ENCODE measurements around the gene SGO2. TPM values are rescaled to one million over a fixed set of nuclear protein-coding genes. Genes with fewer than 3 reads are reported as not detected.
"Not testable (repeated sequence)": the region's sequence is repeated elsewhere in the genome, so short reads cannot be mapped to it uniquely, and the experiment has no call there.

The SGO2 gene
- total RNA-seq, 1 experiment from 2014 or later: 20.1 TPM

- Mint-ChIP-seq H3K4me3 (ENCODE audit: unreplicated experiment) (no peak overlapping the region), H3K36me3 (ENCODE audit: insufficient read depth, unreplicated experiment) (no peaks in the 10 kb centered on the region), H3K27me3 (ENCODE audit: insufficient read depth, unreplicated experiment) (no peaks in the 10 kb centered on the region), H3K9me3 (ENCODE audit: unreplicated experiment) (no peaks in the 10 kb centered on the region), H3K27ac (ENCODE audit: unreplicated experiment) (no peak overlapping the region), H3K4me1 (ENCODE audit: low read depth, unreplicated experiment) (no peaks in the 10 kb centered on the region)
- no peak for TF ChIP-seq CTCF (IDR thresholded peaks at IDR 0.05; ENCODE audit: insufficient read depth in 1 of 2, low read depth in 1 of 2, low read length in 1 of 2, severe bottlenecking in 1 of 2, unreplicated experiment in 1 of 2)
- no peaks in the 10 kb centered on the region for H3K4me1 ChIP-seq
- CTCF ChIA-PET: interaction anchor here (0.6 kb wide), 1 partner anchor 42 kb away, joined by 3 read pairs; no protein-coding TSS in a partner anchor
- H3K36me3 ChIP-seq (ENCODE audit: control insufficient read depth, insufficient read depth, low read length): no peaks in the 10 kb centered on the region
- H3K27me3 ChIP-seq (replicated peaks; ENCODE audit: control insufficient read depth, insufficient read depth, low read length): no peaks in the 10 kb centered on the region
- no peak overlapping the region for H3K4me3 ChIP-seq (ENCODE audit: low read depth, low read length)
- intact Hi-C loops (cut with micrococcal nuclease; ENCODE audit: unreplicated experiment): no loop called here
- DNase-seq: no peak
- H3K9me3 ChIP-seq: no peaks in the 10 kb centered on the region
- POLR2A ChIA-PET: no interaction called here
- no TSS peak for BruUV-seq (replicated peaks)
These were observed 8.6 kb downstream of the SGO2 start for GRCh38 chr2:200534572-200534971.

- ChIA-PET POLR2A (no interaction called here), CTCF (no interaction called here)
- Histone ChIP-seq H3K4me3 (ENCODE audit: low read depth, low read length) (no peak overlapping the region), H3K27me3 (replicated peaks; ENCODE audit: control insufficient read depth, insufficient read depth, low read length) (no peaks in the 10 kb centered on the region), H3K36me3 (ENCODE audit: control insufficient read depth, insufficient read depth, low read length) (no peaks in the 10 kb centered on the region), H3K9me3 (no peaks in the 10 kb centered on the region), H3K4me1 (no peaks in the 10 kb centered on the region)
- BruUV-seq (replicated peaks): no TSS peak
- Mint-ChIP-seq H3K4me3 (ENCODE audit: unreplicated experiment) (no peak overlapping the region), H3K4me1 (ENCODE audit: low read depth, unreplicated experiment) (no peaks in the 10 kb centered on the region), H3K36me3 (ENCODE audit: insufficient read depth, unreplicated experiment) (peaks cover 6% of the 10 kb centered on the region), H3K27ac (ENCODE audit: unreplicated experiment) (no peak overlapping the region), H3K9me3 (ENCODE audit: unreplicated experiment) (no peaks in the 10 kb centered on the region), H3K27me3 (ENCODE audit: insufficient read depth, unreplicated experiment) (no peaks in the 10 kb centered on the region)
- no peak for DNase-seq
- TF ChIP-seq CTCF (IDR thresholded peaks at IDR 0.05; ENCODE audit: insufficient read depth in 1 of 2, low read depth in 1 of 2, low read length in 1 of 2, severe bottlenecking in 1 of 2, unreplicated experiment in 1 of 2): no peak
- intact Hi-C loops (cut with micrococcal nuclease; ENCODE audit: unreplicated experiment): no loop called here
These were observed 12.1 kb downstream of the SGO2 start for GRCh38 chr2:200538139-200538538.

- H3K4me1 Mint-ChIP-seq (ENCODE audit: low read depth, unreplicated experiment): no peaks in the 10 kb centered on the region
- Histone ChIP-seq H3K4me3 (ENCODE audit: low read depth, low read length) (no peak overlapping the region), H3K27me3 (replicated peaks; ENCODE audit: control insufficient read depth, insufficient read depth, low read length) (no peaks in the 10 kb centered on the region), H3K4me1 (no peaks in the 10 kb centered on the region), H3K36me3 (ENCODE audit: control insufficient read depth, insufficient read depth, low read length) (no peaks in the 10 kb centered on the region), H3K9me3 (no peaks in the 10 kb centered on the region)
- peaks cover 12% of the 10 kb centered on the region for H3K36me3 Mint-ChIP-seq (ENCODE audit: insufficient read depth, unreplicated experiment)
- POLR2A ChIA-PET: no interaction called here
- H3K27ac Mint-ChIP-seq (ENCODE audit: unreplicated experiment): no peak overlapping the region
- no TSS peak for BruUV-seq (replicated peaks)
- no peak for TF ChIP-seq CTCF (IDR thresholded peaks at IDR 0.05; ENCODE audit: insufficient read depth in 1 of 2, low read depth in 1 of 2, low read length in 1 of 2, severe bottlenecking in 1 of 2, unreplicated experiment in 1 of 2)
- H3K4me3 Mint-ChIP-seq (ENCODE audit: unreplicated experiment): no peak overlapping the region
- DNase-seq: no peak
- CTCF ChIA-PET: no interaction called here
- intact Hi-C loops (cut with micrococcal nuclease; ENCODE audit: unreplicated experiment): no loop called here
- H3K27me3 Mint-ChIP-seq (ENCODE audit: insufficient read depth, unreplicated experiment): no peaks in the 10 kb centered on the region
- no peaks in the 10 kb centered on the region for H3K9me3 Mint-ChIP-seq (ENCODE audit: unreplicated experiment)
These were observed 14.8 kb downstream of the SGO2 start for GRCh38 chr2:200540793-200541192.

- intact Hi-C loops (cut with micrococcal nuclease; ENCODE audit: unreplicated experiment); CTCF ChIA-PET; H3K9me3 Mint-ChIP-seq (ENCODE audit: unreplicated experiment); H3K4me1 ChIP-seq; H3K4me3 Mint-ChIP-seq (ENCODE audit: unreplicated experiment); H3K36me3 ChIP-seq (ENCODE audit: control insufficient read depth, insufficient read depth, low read length); H3K36me3 Mint-ChIP-seq (ENCODE audit: insufficient read depth, unreplicated experiment); H3K9me3 ChIP-seq; H3K4me3 ChIP-seq (ENCODE audit: low read depth, low read length); DNase-seq; H3K4me1 Mint-ChIP-seq (ENCODE audit: low read depth, unreplicated experiment); H3K27ac Mint-ChIP-seq (ENCODE audit: unreplicated experiment); H3K27me3 ChIP-seq (replicated peaks; ENCODE audit: control insufficient read depth, insufficient read depth, low read length); H3K27me3 Mint-ChIP-seq (ENCODE audit: insufficient read depth, unreplicated experiment); BruUV-seq (replicated peaks); POLR2A ChIA-PET: not testable (repeated sequence)
These were observed 40.6 kb downstream of the SGO2 start for GRCh38 chr2:200566596-200566995.
